Hepatocyte (in vitro differentiated cells): ENCODE data around the gene FBN1. TPM values are rescaled to one million over a fixed set of nuclear protein-coding genes. Genes with fewer than 3 reads are reported as not detected.

Source experiments
- DNase-seq: peaks from one replicate; pipeline ENCODE4 v3.0.0-alpha.2; 2016; ENCODE audit warnings: low spot score
- H2AFZ ChIP-seq: fragments of 200-600 bp; sonication (generic); 2 replicates; pipeline ENCODE4 v1.6.0; 2016; ENCODE audit warnings: antibody characterized with exemption, mild to moderate bottlenecking
- H3K27ac ChIP-seq: fragments of 200-600 bp; sonication (generic); 2 replicates; pipeline ENCODE4 v1.5.1; 2016; ENCODE audit warnings: mild to moderate bottlenecking
- H3K27me3 ChIP-seq: fragments of 200-600 bp; sonication (generic); 2 replicates; pipeline ENCODE4 v1.6.1; 2016
- H3K36me3 ChIP-seq: fragments of 200-600 bp; sonication (generic); replicated peaks from 2 replicates; pipeline ENCODE4 v1.5.1; 2016; ENCODE audit warnings: low read depth; ENCODE audit not compliant: insufficient read depth
- H3K4me1 ChIP-seq: fragments of 200-600 bp; sonication (generic); 2 replicates; pipeline ENCODE4 v1.5.1; 2016; ENCODE audit warnings: mild to moderate bottlenecking, moderate library complexity; ENCODE audit not compliant: insufficient read depth
- H3K4me2 ChIP-seq: fragments of 200-600 bp; sonication (generic); 2 replicates; pipeline ENCODE4 v1.6.0; 2016
- H3K4me3 ChIP-seq: fragments of 200-600 bp; sonication (generic); 2 replicates; pipeline ENCODE4 v1.5.1; 2016; ENCODE audit warnings: mild to moderate bottlenecking
- H3K79me2 ChIP-seq: fragments of 200-600 bp; sonication (generic); 2 replicates; pipeline ENCODE4 v1.6.0; 2017; ENCODE audit warnings: mild to moderate bottlenecking
- H3K9me2 ChIP-seq: fragments of 200-600 bp; sonication (generic); replicated peaks from 2 replicates; pipeline ENCODE4 v1.6.0; 2017; ENCODE audit warnings: mild to moderate bottlenecking; ENCODE audit not compliant: insufficient read depth
- H3K9me3 ChIP-seq: fragments of 200-600 bp; sonication (generic); 2 replicates; pipeline ENCODE4 v1.5.1; 2016; ENCODE audit warnings: low read depth, mild to moderate bottlenecking
- H4K20me1 ChIP-seq: fragments of 200-600 bp; sonication (generic); 2 replicates; pipeline ENCODE4 v1.6.0; 2016; ENCODE audit warnings: mild to moderate bottlenecking; ENCODE audit not compliant: insufficient read depth, poor library complexity, severe bottlenecking
- EZH2 ChIP-seq: fragments of 200-600 bp; sonication (generic); IDR thresholded peaks from 2 replicates; pipeline ENCODE4 v1.6.1; 2016; ENCODE audit warnings: antibody characterized with exemption, mild to moderate bottlenecking, borderline replicate concordance
- EZH2phosphoT487 ChIP-seq: fragments of 200-600 bp; sonication (generic); IDR thresholded peaks from one replicate; pipeline ENCODE4 v1.6.1; 2018; ENCODE audit warnings: antibody characterized with exemption, mild to moderate bottlenecking, low read depth, moderate library complexity; ENCODE audit not compliant: unreplicated experiment, severe bottlenecking
- WGBS: methylation state at CpG from one replicate; pipeline ENCODE4 v1.1.6; 2016; ENCODE audit warnings: low lambda C conversion rate; ENCODE audit errors: missing lambda C conversion rate; 5-methylcytosine and 5-hydroxymethylcytosine counted together
- polyA plus RNA-seq: library from polyadenylated mRNA; unstranded; fragments of >200 nt; fragmentation: Nextera tagmentation; extraction: Ambion mirVana; gene quantifications from 2 replicates; pipeline ENCODE4 v1.2.1, GENCODE V29; 2016
- total RNA-seq: library from RNA; depleted of rRNA; stranded (reverse); fragments of >200 nt; gene quantifications from 2 replicates; pipeline ENCODE4 v1.2.3, GENCODE V29; 2014
- TF ChIP-seq, protein P1 (sequence below): fragments of 200-600 bp; sonication (generic); IDR thresholded peaks from 2 replicates; pipeline ENCODE4 v1.5.1; 2016; ENCODE audit warnings: antibody characterized with exemption, mild to moderate bottlenecking; ENCODE audit not compliant: poor library complexity

The FBN1 gene
- total and polyA plus RNA-seq, 2 experiments from 2014 or later: 76.6 to 199 TPM

DNA sequence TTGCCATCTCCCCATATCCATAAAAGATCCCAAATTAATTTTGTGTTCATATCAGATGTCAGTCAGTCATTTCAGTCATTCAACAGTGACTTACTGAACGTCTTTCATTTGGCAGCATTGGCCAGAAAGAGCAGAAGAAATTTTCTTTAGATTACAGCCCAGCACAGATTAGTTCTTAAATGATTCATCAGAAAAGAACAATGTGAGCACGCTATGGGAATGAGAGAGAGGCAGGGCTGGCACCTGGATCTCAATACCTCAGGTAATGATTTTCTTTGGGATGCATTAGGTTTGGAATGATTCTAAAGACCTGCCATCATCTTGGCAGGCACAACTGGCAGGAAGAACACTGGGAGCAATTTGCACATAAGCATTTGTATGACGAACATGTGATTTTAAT lies 41.6 kb downstream of the FBN1 start:
- Histone ChIP-seq H2AFZ (no peak overlapping the region), H4K20me1 (no peaks in the 10 kb centered on the region), H3K4me1 (no peaks in the 10 kb centered on the region), H3K9me3 (no peaks in the 10 kb centered on the region), H3K4me2 (no peak overlapping the region), H3K27ac (no peak overlapping the region), H3K27me3 (no peaks in the 10 kb centered on the region), H3K4me3 (no peak overlapping the region), H3K79me2 (no peaks in the 10 kb centered on the region), H3K9me2 (no peaks in the 10 kb centered on the region), H3K36me3 (no peaks in the 10 kb centered on the region)
- TF ChIP-seq EZH2 (no peak), EZH2phosphoT487 (no peak)
- TF ChIP-seq, protein P1, sequence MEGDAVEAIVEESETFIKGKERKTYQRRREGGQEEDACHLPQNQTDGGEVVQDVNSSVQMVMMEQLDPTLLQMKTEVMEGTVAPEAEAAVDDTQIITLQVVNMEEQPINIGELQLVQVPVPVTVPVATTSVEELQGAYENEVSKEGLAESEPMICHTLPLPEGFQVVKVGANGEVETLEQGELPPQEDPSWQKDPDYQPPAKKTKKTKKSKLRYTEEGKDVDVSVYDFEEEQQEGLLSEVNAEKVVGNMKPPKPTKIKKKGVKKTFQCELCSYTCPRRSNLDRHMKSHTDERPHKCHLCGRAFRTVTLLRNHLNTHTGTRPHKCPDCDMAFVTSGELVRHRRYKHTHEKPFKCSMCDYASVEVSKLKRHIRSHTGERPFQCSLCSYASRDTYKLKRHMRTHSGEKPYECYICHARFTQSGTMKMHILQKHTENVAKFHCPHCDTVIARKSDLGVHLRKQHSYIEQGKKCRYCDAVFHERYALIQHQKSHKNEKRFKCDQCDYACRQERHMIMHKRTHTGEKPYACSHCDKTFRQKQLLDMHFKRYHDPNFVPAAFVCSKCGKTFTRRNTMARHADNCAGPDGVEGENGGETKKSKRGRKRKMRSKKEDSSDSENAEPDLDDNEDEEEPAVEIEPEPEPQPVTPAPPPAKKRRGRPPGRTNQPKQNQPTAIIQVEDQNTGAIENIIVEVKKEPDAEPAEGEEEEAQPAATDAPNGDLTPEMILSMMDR: no peak
- DNase-seq: no peak
- 78% methylated on average over 3 of the region's 3 CpGs for WGBS

DNA sequence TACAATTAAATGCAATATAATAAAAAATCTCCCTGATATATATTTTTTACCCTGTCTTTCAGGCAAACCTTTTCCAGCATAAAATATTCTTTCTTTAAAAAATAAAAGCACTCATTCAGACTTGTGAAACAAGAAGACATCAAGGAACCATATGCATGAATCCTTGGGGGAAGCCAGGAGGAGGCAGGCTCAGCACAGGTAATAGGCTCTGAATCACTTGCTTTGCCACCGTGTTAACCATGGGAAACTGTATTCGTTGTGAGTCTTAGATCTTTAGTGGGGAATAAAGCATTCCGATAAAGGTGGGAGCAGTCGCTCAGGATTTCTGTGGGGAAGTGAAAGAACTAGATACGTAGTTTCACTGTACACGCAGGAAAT lies 42.4 kb downstream of the FBN1 start:
- Histone ChIP-seq H3K4me3 (no peak overlapping the region), H3K27me3 (no peaks in the 10 kb centered on the region), H3K27ac (peak overlapping the region; percentile 40), H3K4me2 (no peak overlapping the region), H4K20me1 (no peaks in the 10 kb centered on the region), H3K36me3 (no peaks in the 10 kb centered on the region), H2AFZ (no peak overlapping the region), H3K9me3 (no peaks in the 10 kb centered on the region), H3K4me1 (no peaks in the 10 kb centered on the region), H3K79me2 (no peaks in the 10 kb centered on the region), H3K9me2 (no peaks in the 10 kb centered on the region)
- TF ChIP-seq, protein P1: no peak
- TF ChIP-seq EZH2phosphoT487 (no peak), EZH2 (no peak)
- WGBS: 68% methylated on average over 6 of the region's 6 CpGs
- DNase-seq: no peak

DNA sequence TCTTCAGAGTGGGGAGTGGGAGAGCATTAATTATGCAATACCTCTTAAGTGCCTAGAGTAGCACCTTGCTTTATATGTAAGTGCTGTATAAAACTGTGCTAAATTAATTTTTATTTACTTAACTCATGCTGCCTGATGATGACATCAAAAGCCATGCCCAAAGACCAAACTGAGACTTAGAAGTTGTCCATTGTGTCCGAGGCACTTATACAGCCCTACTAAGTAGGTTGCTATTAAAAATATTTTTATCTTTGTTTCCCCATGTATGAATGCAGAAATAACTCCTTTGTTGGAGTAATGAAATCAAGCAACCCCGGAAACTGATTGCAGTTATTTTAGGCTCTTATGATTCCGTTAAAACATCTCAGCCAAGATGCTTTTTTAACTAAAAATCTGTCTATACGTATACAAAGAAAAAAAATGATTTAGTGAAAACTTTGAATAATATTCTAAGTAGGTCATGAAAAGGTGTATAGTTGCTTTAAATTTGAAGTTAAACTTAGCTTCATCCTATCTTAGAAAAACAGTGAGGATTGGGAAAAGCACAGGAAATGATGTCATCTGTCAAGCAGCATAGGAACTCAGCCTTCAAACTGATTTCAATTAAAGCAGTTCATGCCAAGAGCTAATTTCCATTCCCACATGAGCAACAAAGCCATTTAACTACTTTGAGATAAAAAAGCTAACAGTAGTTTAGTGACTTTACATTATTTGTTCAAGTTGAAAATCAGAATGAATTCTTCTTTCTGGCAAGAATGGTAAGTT lies 43.0 kb downstream of the FBN1 start:
- Histone ChIP-seq H3K9me3 (no peaks in the 10 kb centered on the region), H3K4me1 (no peaks in the 10 kb centered on the region), H2AFZ (no peak overlapping the region), H4K20me1 (no peaks in the 10 kb centered on the region), H3K79me2 (no peaks in the 10 kb centered on the region), H3K9me2 (no peaks in the 10 kb centered on the region), H3K27me3 (no peaks in the 10 kb centered on the region), H3K4me3 (no peak overlapping the region), H3K27ac (peak overlapping the region; percentile 40), H3K36me3 (no peaks in the 10 kb centered on the region), H3K4me2 (no peak overlapping the region)
- 89% methylated on average over 4 of the region's 4 CpGs for WGBS
- TF ChIP-seq EZH2: no peak
- TF ChIP-seq EZH2phosphoT487: no peak
- TF ChIP-seq, protein P1: no peak
- DNase-seq: no peak
